HepG2 (cell line): ENCODE results near the gene LRRC17. TPM values are rescaled to one million over a fixed set of nuclear protein-coding genes. Genes with fewer than 3 reads are reported as not detected.

Experiments
- ATAC-seq: fragments of 200-7000 bp; cut with Tn5 transposase; 3 replicates; pipeline ENCODE4 v1.9.1; 2020; ENCODE audit warnings: mild to moderate bottlenecking, moderate library complexity
- BruUV-seq: library from RNA; stranded (reverse); fragments of 400-500 nt; replicated peaks from 2 replicates; lab custom pipeline; 2021; lab: Mats Ljungman, UMichigan
- CTCF ChIA-PET: fragments of 300-600 bp; formaldehyde crosslinking; extraction: SDS; loops from one replicate; lab custom pipeline; 2021; ENCODE audit warnings: low total read pairs, inconsistent platforms, low intra/inter-chr PET ratio; lab: Yijun Ruan, JAX
- POLR2A ChIA-PET: fragments of 350-600 bp; sonication (Branson Sonifier 250); formaldehyde crosslinking; loops from one replicate; lab custom pipeline; 2020; ENCODE audit warnings: antibody characterized with exemption, inconsistent platforms; lab: Yijun Ruan, JAX
- DNase-seq: peaks from one replicate; pipeline ENCODE4 v3.0.0-alpha.2; 2015; ENCODE audit warnings: low spot score
- FAIRE-seq: peaks from 3 replicates; lab custom pipeline; 2011; peaks lifted over from hg19 to GRCh38; lab: Jason Lieb, UNC
- H2AFZ ChIP-seq: one replicate; pipeline ENCODE4 v1.6.1; 2011; ENCODE audit warnings: low read length, inconsistent platforms
- H3K27ac ChIP-seq: fragments of 300-600 bp; 3 replicates; pipeline ENCODE4 v1.8.0; 2011; ENCODE audit warnings: mixed run types, mild to moderate bottlenecking, mixed read lengths, low read length, inconsistent platforms; ENCODE audit not compliant: insufficient read depth; ENCODE audit errors: extremely low read length
- H3K27me3 ChIP-seq, 2 experiments: fragments of 200-600 bp in 1 of 2; 2 replicates in 1 of 2; 3 replicates in 1 of 2; pipeline versions ENCODE4 v1.6.0 to v1.8.0; 2011; ENCODE audit warnings: low read length in 2 of 2, mild to moderate bottlenecking in 2 of 2, moderate library complexity in 2 of 2, inconsistent platforms in 1 of 2; ENCODE audit not compliant: insufficient read depth in 2 of 2, control insufficient read depth in 1 of 2
- H3K36me3 ChIP-seq, 2 experiments: fragments of 200-600 bp in 1 of 2; replicated peaks in 1 of 2; 2 replicates in 1 of 2; 3 replicates in 1 of 2; pipeline versions ENCODE4 v1.5.1 to v1.8.0; 2011; ENCODE audit warnings: low read length in 2 of 2, inconsistent platforms in 1 of 2; ENCODE audit not compliant: insufficient read depth in 2 of 2, control insufficient read depth in 1 of 2
- H3K4me1 ChIP-seq: 2 replicates; pipeline ENCODE4 v1.5.1; 2012; ENCODE audit warnings: low read length, inconsistent platforms; ENCODE audit not compliant: insufficient read depth
- H3K4me2 ChIP-seq: 2 replicates; pipeline ENCODE4 v1.6.0; 2011; ENCODE audit warnings: low read depth, low read length, inconsistent platforms
- H3K4me3 ChIP-seq, 3 experiments: fragments of 200-600 bp in 1 of 3; sonication (generic), shearing (Covaris generic) in 1 of 3; replicated peaks in 1 of 3; 2 replicates each; pipeline ENCODE4 v1.5.1; 2011 to 2016; ENCODE audit warnings: low read length in 3 of 3, inconsistent platforms in 2 of 3, low read depth in 2 of 3, mild to moderate bottlenecking in 2 of 3, control low read depth in 1 of 3, mixed read lengths in 1 of 3; ENCODE audit not compliant: insufficient read depth in 1 of 3
- H3K79me2 ChIP-seq: one replicate; pipeline ENCODE4 v1.6.1; 2011; ENCODE audit warnings: low read length, inconsistent platforms; ENCODE audit not compliant: insufficient read depth
- H3K9ac ChIP-seq: 2 replicates; pipeline ENCODE4 v1.6.0; 2011; ENCODE audit warnings: mild to moderate bottlenecking, low read depth, low read length, inconsistent platforms; ENCODE audit not compliant: insufficient read depth
- H3K9me3 ChIP-seq: 2 replicates; pipeline ENCODE4 v1.5.1; 2012; ENCODE audit warnings: mild to moderate bottlenecking, low read length
- H4K20me1 ChIP-seq: 2 replicates; pipeline ENCODE4 v1.6.0; 2011; ENCODE audit warnings: inconsistent platforms, mild to moderate bottlenecking, low read length, moderate library complexity; ENCODE audit not compliant: insufficient read depth
- GTF3A ChIP-seq: sonication (generic); formaldehyde crosslinking; conservative IDR thresholded peaks from 2 replicates; pipeline ENCODE4 v1.4.0; 2020; ENCODE audit warnings: mild to moderate bottlenecking, missing genetic modification reagents
- KAT7 ChIP-seq: IDR thresholded peaks from 2 replicates; pipeline ENCODE4 v1.6.1; 2018; ENCODE audit warnings: borderline replicate concordance, missing compliant biosample characterization
- MAFK ChIP-seq, 2 experiments: IDR thresholded peaks in 1 of 2; conservative IDR thresholded peaks in 1 of 2; 2 replicates each; pipeline ENCODE4 v1.6.1; 2011; ENCODE audit warnings: improper control_type of control experiment in 2 of 2, low read length in 2 of 2
- NFE2 ChIP-seq: sonication (generic); formaldehyde crosslinking; IDR thresholded peaks from 2 replicates; pipeline ENCODE4 v1.4.0; 2020; ENCODE audit warnings: missing genetic modification reagents
- SMC3 ChIP-seq: IDR thresholded peaks from 2 replicates; pipeline ENCODE4 v1.6.1; 2011; ENCODE audit warnings: low read length, improper control_type of control experiment
- STAG1 ChIP-seq: sonication (generic); formaldehyde crosslinking; IDR thresholded peaks from 2 replicates; pipeline ENCODE4 v1.4.0; 2020; ENCODE audit warnings: missing genetic modification reagents
- WGBS: methylation state at CpG from one replicate; pipeline ENCODE4 v1.1.6; 2017; ENCODE audit warnings: low lambda C conversion rate; 5-methylcytosine and 5-hydroxymethylcytosine counted together
- in situ Hi-C: cut with HindIII; loops from 2 replicates; pipeline ENCODE4 v1.10.0; 2017; ENCODE audit warnings: low pct_unique_long_range_greater_than_20kb; ENCODE audit not compliant: extremely low pct_ligation_motif_present
- intact Hi-C: fragments of 100-400 bp; cut with micrococcal nuclease; formaldehyde crosslinking; loops from one replicate; pipeline ENCODE4 v1.10.0; 2022; ENCODE audit not compliant: unreplicated experiment
- polyA plus RNA-seq, 8 experiments: library from polyadenylated mRNA; depleted of rRNA in 3 of 8; stranded (reverse) in 7 of 8; unstranded in 1 of 8; fragments of >200 nt; fragmentation: Illumina TruSeq in 4 of 8; extraction: Trizol in 4 of 8; gene quantifications; 2 replicates each; pipeline versions ENCODE4 v1.2.1 to v1.2.3, GENCODE V29; 2011 to 2016; ENCODE audit warnings: low read depth in 4 of 8, missing spikeins in 1 of 8, mixed read lengths in 1 of 8; ENCODE audit not compliant: insufficient read depth in 1 of 8
- total RNA-seq, 5 experiments: library from RNA; depleted of rRNA; stranded (reverse); fragments of >200 nt; fragmentation: Illumina TruSeq; extraction: Trizol; gene quantifications; 2 replicates each; pipeline ENCODE4 v1.2.3, GENCODE V29; 2016; ENCODE audit warnings: low read depth in 1 of 5

The LRRC17 gene
- total and polyA plus RNA-seq, 2 of the 13 experiments (the other 11 are each of a cell fraction or from before 2014, with no cell fraction given): 0.20 to 0.66 TPM

DNA sequence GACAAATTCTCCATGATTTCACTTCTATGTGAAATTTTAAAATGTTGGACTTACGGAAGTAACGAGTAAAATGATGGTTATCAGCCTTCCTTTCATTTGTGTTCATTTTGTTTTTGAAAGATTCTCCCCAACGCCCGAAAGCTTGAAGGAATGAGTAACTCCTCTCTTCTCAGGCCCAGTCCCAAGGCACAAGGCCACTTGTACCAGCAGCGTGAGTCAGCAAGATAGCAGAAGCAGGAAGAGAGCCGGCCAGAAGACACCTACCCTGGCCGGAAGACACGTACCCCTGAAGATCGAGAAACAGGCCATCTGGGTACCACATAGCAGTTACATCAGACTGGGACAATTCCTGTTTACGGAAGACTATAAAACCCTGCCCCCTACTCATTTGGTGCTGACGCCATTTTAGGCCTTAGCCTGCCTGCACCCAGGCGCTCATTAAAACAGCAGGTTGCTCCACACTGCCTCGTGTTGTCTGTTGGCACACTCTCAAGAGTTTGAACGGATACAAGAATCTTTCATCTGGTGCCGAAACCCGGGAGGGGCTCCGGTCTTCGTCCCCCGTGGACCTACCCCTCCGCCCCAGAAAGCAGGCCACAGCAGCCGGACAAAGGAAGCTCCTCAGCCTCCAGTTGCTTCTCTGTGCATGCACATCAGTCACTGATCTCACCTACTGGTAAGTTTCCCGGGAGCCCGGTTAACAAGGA is 60.4 kb downstream of the LRRC17 start:
- TF ChIP-seq NFE2 (0 out of 2 replicates have a peak, but pooled peaks have one; percentile 18), KAT7 (CRISPR knock-in tag) (no peak)
- TF ChIP-seq, all 625 proteins: peak for 1
- BruUV-seq: no TSS peak
- no peak overlapping the region for H3K27ac ChIP-seq
- no peak overlapping the region for H2AFZ ChIP-seq
- H3K9me3 ChIP-seq: no peaks in the 10 kb centered on the region
- no peaks in the 10 kb centered on the region for H3K4me1 ChIP-seq
- H3K4me2 ChIP-seq: no peak overlapping the region; the same call in 1 of the 2 replicates
- ChIA-PET POLR2A (no interaction called here), CTCF (no interaction called here)
- H3K9ac ChIP-seq: no peak overlapping the region
- 74% methylated on average over 18 of the region's 23 CpGs for WGBS
- no peak overlapping the region for H3K4me3 ChIP-seq
- H3K36me3 ChIP-seq: no peaks in the 10 kb centered on the region
- intact Hi-C loops: no loop called here
- DNase-seq: no peak
- no peaks in the 10 kb centered on the region for H4K20me1 ChIP-seq
- no peaks in the 10 kb centered on the region for H3K27me3 ChIP-seq
- H3K79me2 ChIP-seq: no peaks in the 10 kb centered on the region
- no peak for ATAC-seq
- in situ Hi-C loops: no loop called here
- no peak for FAIRE-seq

DNA sequence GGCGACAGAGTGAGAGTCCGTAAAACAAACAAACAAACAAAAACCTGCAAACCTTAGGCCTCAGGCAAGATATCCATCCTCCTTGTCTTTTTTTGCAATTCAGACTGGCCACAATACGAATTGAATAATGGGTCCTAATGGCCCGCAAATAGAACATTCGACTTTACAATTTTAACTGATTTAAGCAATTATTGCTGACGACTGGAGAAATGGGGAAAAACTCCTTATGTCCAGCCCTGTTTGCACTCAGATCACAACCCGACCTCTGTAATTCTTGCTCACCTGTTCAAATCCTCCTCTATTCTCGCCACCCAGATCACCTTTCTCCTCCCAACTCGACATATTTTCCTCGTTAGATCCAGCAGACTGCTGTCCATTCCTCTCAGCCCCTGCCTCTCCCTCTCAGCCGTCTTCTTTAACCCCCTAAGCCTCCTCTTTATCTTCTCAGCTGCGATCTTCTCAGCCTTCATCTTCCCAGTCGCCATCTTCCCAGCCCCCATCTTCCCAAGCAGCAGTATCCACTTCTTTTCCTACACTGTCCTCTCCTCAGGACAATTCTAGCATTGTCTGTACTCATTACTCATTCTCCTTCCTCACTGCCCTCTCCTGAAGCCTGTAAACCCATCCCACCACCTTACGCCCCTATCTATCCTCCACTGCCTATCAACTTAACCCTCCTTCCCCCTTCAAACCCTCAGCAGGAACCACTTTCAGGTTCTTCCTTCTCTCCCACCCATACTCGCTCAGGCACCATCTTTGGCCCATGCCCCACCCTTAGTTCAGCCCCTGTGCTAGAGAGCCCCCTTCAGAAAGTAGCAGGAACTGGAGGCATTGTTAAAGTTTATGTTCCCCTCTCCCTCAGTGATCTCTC is 61.8 kb downstream of the LRRC17 start:
- Histone ChIP-seq H3K4me1 (no peaks in the 10 kb centered on the region), H3K4me3 (no peak overlapping the region), H3K36me3 (no peaks in the 10 kb centered on the region), H3K27me3 (no peaks in the 10 kb centered on the region; a peak in 1 of 5 replicates), H2AFZ (no peak overlapping the region), H3K79me2 (no peaks in the 10 kb centered on the region), H3K9me3 (no peaks in the 10 kb centered on the region), H3K4me2 (no peak overlapping the region), H3K9ac (no peak overlapping the region), H3K27ac (no peak overlapping the region), H4K20me1 (no peaks in the 10 kb centered on the region)
- 47% methylated on average over 15 of the region's 15 CpGs for WGBS
- intact Hi-C loops: no loop called here
- DNase-seq (no peak), ATAC-seq (no peak; the same call in 2 of the 3 replicates), FAIRE-seq (no peak)
- CTCF ChIA-PET: no interaction called here
- in situ Hi-C loops: no loop called here
- no TSS peak for BruUV-seq
- POLR2A ChIA-PET: no interaction called here
- TF ChIP-seq GTF3A (CRISPR knock-in tag) (no peak), STAG1 (peak; percentile 24; the same call in 1 of the 2 replicates), SMC3 (peak; percentile 8; the same call in 1 of the 2 replicates), MAFK (conservative IDR thresholded peaks at IDR 0.05 in 1 of 2, IDR thresholded peaks at IDR 0.05 in 1 of 2; ENCODE audit: low read length in 2 of 2) (0 out of 4 replicates have a peak, but pooled peaks of 1 of the 2 experiments have one; percentile 22)
